ENCODE data around the gene C1orf216.

GRCh38 chr1:35674111-35674510 lies 44.6 kb downstream of the C1orf216 start:
- TF ChIP-seq CTCF (IDR thresholded peaks at IDR 0.05) = no peak
- no peak for TF ChIP-seq ZNF423 (CRISPR knock-in tag; IDR thresholded peaks at IDR 0.05)
- TF ChIP-seq E2F5 (CRISPR knock-in tag; IDR thresholded peaks at IDR 0.05) = no peak
- TF ChIP-seq AR (CRISPR knock-in tag; IDR thresholded peaks at IDR 0.05) = no peak
- TF ChIP-seq TP53 (CRISPR knock-in tag; IDR thresholded peaks at IDR 0.05) = no peak

Measured in WTC11 (cell line).